Inflammatory macrophage treated with lipopolysaccharide for 4 hours (primary cell): Measurements from ENCODE around the gene FAM169A.
"Not testable (repeated sequence)": the region's sequence is repeated elsewhere in the genome, so short reads cannot be mapped to it uniquely, and the experiment has no call there.

ENCODE experiments used
- DNase-seq: peaks from one replicate; pipeline ENCODE4 v3.0.0-alpha.2; 2020

Gene FAM169A

GRCh38 chr5:74869414-74869813, 3.2 kb upstream of the FAM169A start:
- DNase-seq, result not testable (repeated sequence)

GRCh38 chr5:74866596-74867162, 492 bp upstream of the FAM169A start:
- no peak for DNase-seq

- DNase-seq, result no peak
These were observed 857 bp downstream of the FAM169A start for GRCh38 chr5:74865256-74865803.

- no peak for DNase-seq
These were observed 1.4 kb downstream of the FAM169A start for GRCh38 chr5:74864823-74865222.

- no peak for DNase-seq
These were observed 2.5 kb downstream of the FAM169A start for GRCh38 chr5:74863726-74864125.

- DNase-seq, result no peak
These were observed 4.0 kb downstream of the FAM169A start for GRCh38 chr5:74862221-74862620.

GRCh38 chr5:74856975-74857374, 9.2 kb downstream of the FAM169A start:
- peak; percentile 22 for DNase-seq

- no peak for DNase-seq
These were observed 12.9 kb downstream of the FAM169A start for GRCh38 chr5:74853256-74853655.

- peak; percentile 73 for DNase-seq
These were observed 14.4 kb downstream of the FAM169A start for GRCh38 chr5:74851684-74852353.

GRCh38 chr5:74850789-74851425, 15.3 kb downstream of the FAM169A start:
- DNase-seq, result no peak

GRCh38 chr5:74850030-74850429, 16.2 kb downstream of the FAM169A start:
- no peak for DNase-seq

- no peak for DNase-seq
These were observed 17.6 kb downstream of the FAM169A start for GRCh38 chr5:74848553-74849025.

- DNase-seq, result peak; percentile 51
These were observed 27.0 kb downstream of the FAM169A start for GRCh38 chr5:74839229-74839628.

GRCh38 chr5:74838262-74838661, 27.9 kb downstream of the FAM169A start:
- no peak for DNase-seq

- DNase-seq, result no peak
These were observed 29.1 kb downstream of the FAM169A start for GRCh38 chr5:74837115-74837514.

- DNase-seq, result no peak
These were observed 32.5 kb downstream of the FAM169A start for GRCh38 chr5:74833537-74834266.

- no peak for DNase-seq
These were observed 36.8 kb downstream of the FAM169A start for GRCh38 chr5:74829413-74829812.

- no peak for DNase-seq
These were observed 43.9 kb downstream of the FAM169A start for GRCh38 chr5:74822288-74822687.

GRCh38 chr5:74816875-74817274, 49.3 kb downstream of the FAM169A start:
- DNase-seq, result no peak

- no peak for DNase-seq
These were observed 55.3 kb downstream of the FAM169A start for GRCh38 chr5:74810915-74811314.

- DNase-seq, result no peak
These were observed 64.2 kb downstream of the FAM169A start for GRCh38 chr5:74801941-74802340.

- DNase-seq, result no peak
These were observed 65.0 kb downstream of the FAM169A start for GRCh38 chr5:74801197-74801596.
